ENCODE results near the gene DXO. TPM values are rescaled to one million over a fixed set of nuclear protein-coding genes. Genes with fewer than 3 reads are reported as not detected.
"Not testable (repeated sequence)": the region's sequence is repeated elsewhere in the genome, so short reads cannot be mapped to it uniquely, and the experiment has no call there.

The DXO gene
- 30.0 TPM for polyA plus RNA-seq (2013, experiment 1 of 4)
- polyA plus RNA-seq (2013, experiment 2 of 4): 26.2 TPM
- 22.0 TPM for polyA plus RNA-seq (2013, experiment 3 of 4)
- polyA plus RNA-seq (2013, experiment 4 of 4): 23.2 TPM

DNA sequence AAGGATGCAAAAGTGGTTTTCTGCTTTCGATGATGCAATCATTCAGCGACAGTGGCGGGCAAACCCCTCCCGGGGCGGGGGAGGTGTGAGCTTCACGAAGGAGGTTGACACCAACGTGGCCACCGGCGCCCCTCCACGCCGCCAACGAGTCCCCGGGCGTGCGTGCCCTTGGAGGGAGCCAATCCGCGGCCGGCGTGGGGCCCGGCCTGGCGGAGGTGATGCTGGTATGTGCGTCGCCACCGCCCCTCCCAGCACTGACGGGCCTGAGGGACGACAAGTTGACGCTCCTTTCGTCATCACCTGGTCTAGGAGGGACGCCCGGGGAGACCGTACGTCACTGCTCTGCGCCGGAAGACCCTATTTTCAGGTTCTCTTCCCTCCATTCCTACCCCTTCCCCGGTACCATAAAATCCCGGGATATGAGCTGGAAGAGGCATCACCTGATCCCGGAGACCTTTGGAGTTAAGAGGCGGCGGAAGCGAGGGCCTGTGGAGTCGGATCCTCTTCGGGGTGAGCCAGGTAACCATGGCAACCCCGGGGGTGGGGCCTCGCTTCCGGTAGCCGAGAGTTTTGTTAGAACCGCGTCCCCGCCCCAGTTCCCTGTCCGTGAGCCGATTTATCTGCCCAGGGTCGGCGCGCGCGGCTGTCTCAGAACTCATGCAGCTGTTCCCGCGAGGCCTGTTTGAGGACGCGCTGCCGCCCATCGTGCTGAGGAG lies at the start of gene DXO:
Gene DXO, minus strand, starts transcription at position 146 of the 716 bp plus-strand sequence. CDS start 463 bp downstream, outside the sequence.
- WGBS, 2 experiments: 0% methylated on average over 62 of the region's 62 CpGs

DNA sequence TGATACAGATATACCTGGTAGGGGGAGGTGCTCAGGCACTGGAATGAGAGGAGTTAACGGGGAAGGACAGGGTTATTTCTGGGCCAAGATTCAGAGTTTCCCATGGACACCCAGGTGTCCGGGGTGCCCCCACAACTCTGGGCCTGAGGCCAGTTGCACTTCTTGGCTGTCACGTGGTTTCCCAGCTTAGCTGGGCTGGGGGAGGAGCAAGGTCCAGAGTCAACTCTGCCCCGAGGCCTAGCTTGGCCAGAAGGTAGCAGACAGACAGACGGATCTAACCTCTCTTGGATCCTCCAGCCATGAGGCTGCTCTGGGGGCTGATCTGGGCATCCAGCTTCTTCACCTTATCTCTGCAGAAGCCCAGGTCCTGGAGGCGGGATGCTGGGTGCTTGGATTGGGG lies 42.6 kb upstream of the DXO start, which contains the start of gene C4B:
Gene C4B, plus strand, starts transcription at position 249 of the 400 bp plus-strand sequence. Its CDS starts 51 bp downstream, at position 300.
- not testable (repeated sequence) for H3K27ac ChIP-seq (ENCODE audit: insufficient read depth, low read depth, low read length, poor library complexity, severe bottlenecking); H3K9me3 ChIP-seq (ENCODE audit: control insufficient read depth, low read length); H3K36me3 ChIP-seq (ENCODE audit: control insufficient read depth, insufficient read depth, low read length); H3K4me3 ChIP-seq (ENCODE audit: insufficient read depth, low read depth, low read length); H3K27me3 ChIP-seq (ENCODE audit: control insufficient read depth, insufficient read depth, low read length, poor library complexity, severe bottlenecking); H3K4me1 ChIP-seq (ENCODE audit: control insufficient read depth, insufficient read depth, low read length)
- no CpG with 5 or more reads among the region's 6 CpGs for WGBS, 2 experiments

More for the DNA sequence above, at the start of gene DXO:
- no peaks in the 10 kb centered on the region for H3K27me3 ChIP-seq (ENCODE audit: control insufficient read depth, insufficient read depth, low read length, poor library complexity, severe bottlenecking)
- H3K4me3 ChIP-seq (ENCODE audit: insufficient read depth, low read depth, low read length): peak within 1 kb of the TSS; percentile 96
- peak within 1 kb of the TSS; percentile 98 for H3K27ac ChIP-seq (ENCODE audit: insufficient read depth, low read depth, low read length, poor library complexity, severe bottlenecking)
- H3K36me3 ChIP-seq (ENCODE audit: control insufficient read depth, insufficient read depth, low read length): peaks cover 24% of the 10 kb centered on the region
- H3K9me3 ChIP-seq (ENCODE audit: control insufficient read depth, low read length): no peaks in the 10 kb centered on the region
- peaks cover 7% of the 10 kb centered on the region for H3K4me1 ChIP-seq (ENCODE audit: control insufficient read depth, insufficient read depth, low read length)

DNA sequence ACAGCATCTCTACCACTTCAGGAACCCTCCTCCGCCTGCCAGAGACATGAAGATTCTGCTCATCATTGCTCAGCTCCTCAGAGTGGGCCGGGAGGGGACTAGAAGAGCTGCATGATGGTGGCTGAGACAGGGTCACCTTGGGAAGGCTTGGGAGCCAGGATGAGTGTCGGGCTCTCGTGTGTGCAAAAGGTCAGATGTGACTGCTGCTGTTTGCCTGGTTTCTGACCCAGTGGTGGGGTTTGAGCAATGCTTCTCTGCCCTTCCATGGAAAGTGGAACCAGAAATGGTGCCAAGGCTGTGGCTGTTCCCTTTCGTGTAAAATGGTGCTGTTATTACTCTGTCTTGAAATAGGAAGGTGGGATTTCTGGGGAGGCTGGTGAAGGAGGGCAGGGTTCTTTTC lies 41.8 kb upstream of the DXO start:
- H3K36me3 ChIP-seq (ENCODE audit: control insufficient read depth, insufficient read depth, low read length); H3K27me3 ChIP-seq (ENCODE audit: control insufficient read depth, insufficient read depth, low read length, poor library complexity, severe bottlenecking); H3K4me3 ChIP-seq (ENCODE audit: insufficient read depth, low read depth, low read length); H3K9me3 ChIP-seq (ENCODE audit: control insufficient read depth, low read length); H3K27ac ChIP-seq (ENCODE audit: insufficient read depth, low read depth, low read length, poor library complexity, severe bottlenecking); H3K4me1 ChIP-seq (ENCODE audit: control insufficient read depth, insufficient read depth, low read length): not testable (repeated sequence)
- no CpG with 5 or more reads among the region's 5 CpGs for WGBS, 2 experiments

DNA sequence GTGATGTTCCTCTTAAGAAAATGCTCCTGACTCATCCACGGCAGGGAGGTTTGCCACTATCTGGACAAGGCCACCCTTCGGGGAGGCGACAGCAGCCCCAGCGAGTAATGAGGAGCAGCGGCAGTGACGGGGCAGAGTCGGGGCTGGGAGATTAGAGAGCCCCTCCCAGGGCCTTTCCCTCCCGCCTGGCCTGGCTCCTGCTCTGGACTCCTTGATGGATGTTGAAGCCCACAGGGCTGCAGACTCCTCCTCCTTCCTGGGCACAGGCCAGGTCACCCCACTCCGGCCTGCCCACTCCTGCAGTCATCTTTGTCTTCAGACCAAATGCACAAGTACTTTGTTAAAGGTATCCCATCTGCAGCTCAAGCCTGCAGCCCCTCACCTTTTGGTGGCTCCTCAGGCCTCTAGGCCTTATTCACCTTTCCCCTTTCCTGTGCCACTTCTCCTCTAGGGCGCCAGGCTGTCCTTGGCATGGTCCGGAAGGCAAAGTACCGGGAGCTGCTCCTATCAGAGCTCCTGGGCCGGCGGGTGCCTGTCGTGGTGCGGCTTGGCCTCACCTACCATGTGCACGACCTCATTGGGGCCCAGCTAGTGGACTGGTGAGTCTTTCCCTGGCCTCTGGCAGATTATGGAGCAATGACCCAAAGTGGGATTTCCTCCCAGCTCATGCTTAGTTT lies 41.1 kb upstream of the DXO start:
- not testable (repeated sequence) for H3K27me3 ChIP-seq (ENCODE audit: control insufficient read depth, insufficient read depth, low read length, poor library complexity, severe bottlenecking); H3K27ac ChIP-seq (ENCODE audit: insufficient read depth, low read depth, low read length, poor library complexity, severe bottlenecking); H3K4me3 ChIP-seq (ENCODE audit: insufficient read depth, low read depth, low read length); H3K36me3 ChIP-seq (ENCODE audit: control insufficient read depth, insufficient read depth, low read length); H3K9me3 ChIP-seq (ENCODE audit: control insufficient read depth, low read length); H3K4me1 ChIP-seq (ENCODE audit: control insufficient read depth, insufficient read depth, low read length)
- WGBS, 2 experiments: 93 to 96% methylated on average over 14 to 15 of the region's 17 CpGs

DNA sequence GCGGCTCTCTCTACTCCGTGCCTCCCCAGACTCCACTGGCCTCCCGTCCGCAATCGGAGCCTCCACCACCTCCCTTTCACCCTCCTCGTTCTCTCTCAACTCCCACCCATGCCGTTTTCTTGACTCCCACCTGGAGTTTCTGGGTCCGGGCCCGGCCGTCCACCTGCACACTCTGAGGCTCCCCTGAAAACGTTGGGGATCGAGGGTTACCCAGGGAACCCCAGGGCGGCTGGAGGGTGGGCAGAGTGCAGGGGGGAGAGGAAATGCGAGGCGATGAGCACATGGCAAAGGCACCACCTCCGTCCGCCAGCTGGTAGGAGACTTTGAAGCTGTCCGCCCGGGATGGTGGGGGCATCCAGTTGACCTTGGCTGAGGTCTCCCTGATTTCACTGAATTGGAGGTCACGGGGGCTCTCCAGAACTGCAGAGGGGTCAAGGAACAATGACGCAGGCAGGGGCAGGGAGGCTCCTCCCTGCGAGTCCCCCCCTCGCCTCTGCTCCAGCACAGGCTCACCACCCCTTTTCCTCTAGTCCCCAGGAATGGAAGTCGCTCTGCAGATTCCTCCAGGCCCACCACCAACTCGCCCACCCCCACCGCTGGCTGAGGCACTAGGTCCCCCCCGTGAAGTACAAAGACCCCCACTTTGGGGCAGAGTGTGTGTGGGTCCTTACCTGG lies 39.1 kb upstream of the DXO start:
- not testable (repeated sequence) for H3K27me3 ChIP-seq (ENCODE audit: control insufficient read depth, insufficient read depth, low read length, poor library complexity, severe bottlenecking); H3K4me1 ChIP-seq (ENCODE audit: control insufficient read depth, insufficient read depth, low read length); H3K9me3 ChIP-seq (ENCODE audit: control insufficient read depth, low read length); H3K4me3 ChIP-seq (ENCODE audit: insufficient read depth, low read depth, low read length); H3K27ac ChIP-seq (ENCODE audit: insufficient read depth, low read depth, low read length, poor library complexity, severe bottlenecking); H3K36me3 ChIP-seq (ENCODE audit: control insufficient read depth, insufficient read depth, low read length)
- 85 to 91% methylated on average over 13 of the region's 27 CpGs for WGBS, 2 experiments

DNA sequence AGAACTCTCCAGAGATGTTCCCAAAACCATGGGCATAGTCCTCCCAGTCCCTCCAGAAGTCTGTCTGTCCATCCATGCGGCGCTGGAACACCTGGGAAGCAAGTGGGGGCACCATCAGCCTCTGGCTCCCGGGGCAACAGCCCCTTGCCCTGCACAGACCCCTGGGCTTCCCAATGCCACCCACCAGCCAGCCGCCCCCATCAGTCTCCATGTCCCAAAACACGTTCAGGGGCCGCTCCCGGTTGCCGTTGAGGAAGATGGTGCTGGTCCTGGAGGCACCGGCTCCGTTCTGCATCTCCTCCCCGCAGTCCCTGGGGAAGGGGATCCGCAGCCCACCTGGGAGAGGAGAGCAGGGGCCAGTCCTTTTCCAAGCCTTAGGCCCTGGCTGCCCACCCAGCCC lies 37.6 kb upstream of the DXO start:
- H3K27ac ChIP-seq (ENCODE audit: insufficient read depth, low read depth, low read length, poor library complexity, severe bottlenecking); H3K4me3 ChIP-seq (ENCODE audit: insufficient read depth, low read depth, low read length); H3K9me3 ChIP-seq (ENCODE audit: control insufficient read depth, low read length); H3K4me1 ChIP-seq (ENCODE audit: control insufficient read depth, insufficient read depth, low read length); H3K36me3 ChIP-seq (ENCODE audit: control insufficient read depth, insufficient read depth, low read length); H3K27me3 ChIP-seq (ENCODE audit: control insufficient read depth, insufficient read depth, low read length, poor library complexity, severe bottlenecking): not testable (repeated sequence)
- WGBS, 2 experiments: 85 to 93% methylated on average over 8 of the region's 12 CpGs

DNA sequence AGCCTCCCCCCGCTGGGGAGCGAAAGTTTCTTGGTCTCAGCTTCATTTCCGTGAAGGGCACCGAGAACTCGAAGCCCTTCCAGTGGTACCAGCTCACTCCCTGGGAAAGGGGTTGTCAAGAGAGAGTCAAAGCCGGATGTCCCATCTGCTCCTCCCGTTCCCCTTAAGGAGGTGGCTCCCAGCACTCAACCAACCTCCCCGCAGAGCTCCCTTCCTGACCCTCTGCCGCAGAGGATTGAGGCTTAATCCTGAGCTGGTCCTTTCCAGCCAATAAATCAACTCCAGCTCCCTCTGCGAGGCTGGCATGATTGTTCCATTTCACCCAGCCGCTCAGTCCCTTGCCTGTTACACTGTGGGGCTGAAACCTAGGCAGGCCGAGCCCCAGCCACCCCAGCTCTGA lies 36.7 kb upstream of the DXO start:
- 83 to 86% methylated on average over 5 to 7 of the region's 12 CpGs for WGBS, 2 experiments
- H3K4me1 ChIP-seq (ENCODE audit: control insufficient read depth, insufficient read depth, low read length); H3K9me3 ChIP-seq (ENCODE audit: control insufficient read depth, low read length); H3K27ac ChIP-seq (ENCODE audit: insufficient read depth, low read depth, low read length, poor library complexity, severe bottlenecking); H3K4me3 ChIP-seq (ENCODE audit: insufficient read depth, low read depth, low read length); H3K36me3 ChIP-seq (ENCODE audit: control insufficient read depth, insufficient read depth, low read length); H3K27me3 ChIP-seq (ENCODE audit: control insufficient read depth, insufficient read depth, low read length, poor library complexity, severe bottlenecking): not testable (repeated sequence)

DNA sequence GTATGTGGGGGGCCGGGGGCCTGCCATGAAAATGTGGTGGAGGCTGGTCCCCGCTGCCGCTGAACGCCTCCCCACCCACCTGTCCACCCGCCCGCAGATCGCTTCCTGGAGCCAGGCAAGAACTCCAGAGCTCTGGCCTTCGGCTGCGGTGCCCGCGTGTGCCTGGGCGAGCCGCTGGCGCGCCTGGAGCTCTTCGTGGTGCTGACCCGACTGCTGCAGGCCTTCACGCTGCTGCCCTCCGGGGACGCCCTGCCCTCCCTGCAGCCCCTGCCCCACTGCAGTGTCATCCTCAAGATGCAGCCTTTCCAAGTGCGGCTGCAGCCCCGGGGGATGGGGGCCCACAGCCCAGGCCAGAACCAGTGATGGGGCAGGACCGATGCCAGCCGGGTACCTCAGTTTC lies 36.1 kb upstream of the DXO start:
- not testable (repeated sequence) for H3K27ac ChIP-seq (ENCODE audit: insufficient read depth, low read depth, low read length, poor library complexity, severe bottlenecking); H3K4me1 ChIP-seq (ENCODE audit: control insufficient read depth, insufficient read depth, low read length); H3K9me3 ChIP-seq (ENCODE audit: control insufficient read depth, low read length); H3K4me3 ChIP-seq (ENCODE audit: insufficient read depth, low read depth, low read length); H3K27me3 ChIP-seq (ENCODE audit: control insufficient read depth, insufficient read depth, low read length, poor library complexity, severe bottlenecking); H3K36me3 ChIP-seq (ENCODE audit: control insufficient read depth, insufficient read depth, low read length)
- WGBS, 2 experiments: no CpG with 5 or more reads among the region's 24 CpGs

DNA sequence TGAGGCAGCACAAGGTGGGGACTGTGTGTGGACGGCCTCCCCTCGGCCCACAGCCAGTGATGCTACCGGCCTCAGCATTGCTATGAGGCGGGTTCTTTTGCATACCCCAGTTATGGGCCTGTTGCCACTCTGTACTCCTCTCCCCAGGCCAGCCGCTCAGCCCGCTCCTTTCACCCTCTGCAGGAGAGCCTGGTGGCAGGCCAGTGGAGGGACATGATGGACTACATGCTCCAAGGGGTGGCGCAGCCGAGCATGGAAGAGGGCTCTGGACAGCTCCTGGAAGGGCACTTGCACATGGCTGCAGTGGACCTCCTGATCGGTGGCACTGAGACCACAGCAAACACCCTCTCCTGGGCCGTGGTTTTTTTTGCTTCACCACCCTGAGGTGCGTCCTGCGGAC lies 35.1 kb upstream of the DXO start:
- 90 to 95% methylated on average over 10 to 12 of the region's 12 CpGs for WGBS, 2 experiments
- not testable (repeated sequence) for H3K27ac ChIP-seq (ENCODE audit: insufficient read depth, low read depth, low read length, poor library complexity, severe bottlenecking); H3K4me1 ChIP-seq (ENCODE audit: control insufficient read depth, insufficient read depth, low read length); H3K4me3 ChIP-seq (ENCODE audit: insufficient read depth, low read depth, low read length); H3K36me3 ChIP-seq (ENCODE audit: control insufficient read depth, insufficient read depth, low read length); H3K27me3 ChIP-seq (ENCODE audit: control insufficient read depth, insufficient read depth, low read length, poor library complexity, severe bottlenecking); H3K9me3 ChIP-seq (ENCODE audit: control insufficient read depth, low read length)

DNA sequence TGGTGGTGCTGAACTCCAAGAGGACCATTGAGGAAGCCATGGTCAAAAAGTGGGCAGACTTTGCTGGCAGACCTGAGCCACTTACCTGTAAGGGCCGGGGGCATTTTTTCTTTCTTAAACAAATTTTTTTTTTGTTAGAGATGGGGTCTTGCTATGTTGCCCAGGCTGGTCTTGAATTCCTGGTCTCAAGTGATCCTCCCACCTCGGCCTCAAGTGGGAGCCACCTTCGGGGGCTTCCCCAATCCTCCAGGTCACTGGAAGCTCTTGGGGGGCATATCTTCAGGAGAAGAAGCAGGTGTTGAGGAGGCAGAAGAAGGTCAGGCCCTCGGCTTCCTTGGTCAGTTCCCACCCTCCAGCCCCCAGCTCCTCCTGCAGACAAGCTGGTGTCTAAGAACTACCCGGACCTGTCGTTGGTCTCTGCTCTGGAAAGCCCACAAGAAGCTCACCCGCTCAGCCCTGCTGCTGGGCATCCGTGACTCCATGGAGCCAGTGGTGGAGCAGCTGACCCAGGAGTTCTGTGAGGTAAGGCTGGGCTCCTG lies 34.1 kb upstream of the DXO start:
- H3K36me3 ChIP-seq (ENCODE audit: control insufficient read depth, insufficient read depth, low read length); H3K27ac ChIP-seq (ENCODE audit: insufficient read depth, low read depth, low read length, poor library complexity, severe bottlenecking); H3K4me1 ChIP-seq (ENCODE audit: control insufficient read depth, insufficient read depth, low read length); H3K4me3 ChIP-seq (ENCODE audit: insufficient read depth, low read depth, low read length); H3K27me3 ChIP-seq (ENCODE audit: control insufficient read depth, insufficient read depth, low read length, poor library complexity, severe bottlenecking); H3K9me3 ChIP-seq (ENCODE audit: control insufficient read depth, low read length): not testable (repeated sequence)
- WGBS, 2 experiments: 86 to 97% methylated on average over 5 to 6 of the region's 8 CpGs
